Measurements from ENCODE around the gene VSIG10L. TPM values are rescaled to one million over a fixed set of nuclear protein-coding genes. Genes with fewer than 3 reads are reported as not detected.
A peak's percentile ranks its signal among the peaks of the same experiment; 100 is the strongest.

VSIG10L gene
- total and polyA plus RNA-seq, 4 donors: 2.6 to 12.7 (median 8.4) TPM

GRCh38 chr19:51318687-51319648 is 23.0 kb downstream of the VSIG10L start:
- H3K27me3 ChIP-seq (ENCODE audit: control insufficient read depth, insufficient read depth, low read length): no peaks in the 10 kb centered on the region

DNA sequence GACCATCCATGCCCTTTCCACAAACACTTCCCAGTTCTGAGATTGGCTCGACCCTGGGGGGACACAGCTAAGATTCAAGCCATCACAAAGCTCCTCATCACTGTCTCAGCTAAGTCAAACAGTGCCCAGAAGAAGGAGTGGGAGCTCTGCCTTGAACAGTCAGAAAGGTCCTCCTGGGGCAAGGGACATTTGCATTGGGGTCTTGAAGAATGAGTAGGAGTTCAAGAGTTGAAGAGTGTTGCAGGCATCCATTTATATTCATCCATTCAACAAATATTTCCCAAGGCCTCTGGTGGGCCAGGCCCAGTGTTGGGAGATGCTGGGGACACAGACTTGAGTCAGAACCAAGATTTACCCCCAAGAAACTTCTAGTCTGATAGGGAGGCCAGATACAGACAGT is 24.0 kb downstream of the VSIG10L start:
- H3K36me3 ChIP-seq (ENCODE audit: control insufficient read depth, insufficient read depth, low read length): peaks cover 23% of the 10 kb centered on the region
- H3K27ac ChIP-seq (ENCODE audit: low read depth, low read length): no peak overlapping the region
- WGBS (ENCODE audit: insufficient coverage): no CpG with 5 or more reads among the region's 1 CpG
- no peak overlapping the region for H3K4me3 ChIP-seq (ENCODE audit: low read depth, low read length)
- peaks cover 23% of the 10 kb centered on the region for H3K4me1 ChIP-seq (ENCODE audit: control insufficient read depth, insufficient read depth, low read length)
- H3K27me3 ChIP-seq (ENCODE audit: control insufficient read depth, insufficient read depth, low read length): no peaks in the 10 kb centered on the region
- no peak for DNase-seq (ENCODE audit: low read depth in 4 of 6, low spot score in 6 of 6)
- no peaks in the 10 kb centered on the region for H3K9me3 ChIP-seq (ENCODE audit: control insufficient read depth, insufficient read depth, low read length)

More at GRCh38 chr19:51318687-51319648, 23.0 kb downstream of the VSIG10L start:
- no peak overlapping the region for H3K4me3 ChIP-seq (ENCODE audit: low read depth, low read length)
- DNase-seq (ENCODE audit: low read depth in 4 of 6, low spot score in 6 of 6): peak in 2 of 6 donors; percentile 57 to 62
- H3K4me1 ChIP-seq (ENCODE audit: control insufficient read depth, insufficient read depth, low read length): peaks cover 24% of the 10 kb centered on the region
- H3K36me3 ChIP-seq (ENCODE audit: control insufficient read depth, insufficient read depth, low read length): peaks cover 30% of the 10 kb centered on the region
- H3K9me3 ChIP-seq (ENCODE audit: control insufficient read depth, insufficient read depth, low read length): no peaks in the 10 kb centered on the region
- WGBS (ENCODE audit: insufficient coverage): 42% methylated on average over 22 of the region's 23 CpGs
- no peak overlapping the region for H3K27ac ChIP-seq (ENCODE audit: low read depth, low read length)

GRCh38 chr19:51317376-51317775 is 24.6 kb downstream of the VSIG10L start:
- 84% methylated on average over 3 of the region's 3 CpGs for whole genome bisulfite sequencing (ENCODE audit: insufficient coverage)
- Histone ChIP-seq H3K36me3 (ENCODE audit: control insufficient read depth, insufficient read depth, low read length) (peaks cover 17% of the 10 kb centered on the region), H3K4me1 (ENCODE audit: control insufficient read depth, insufficient read depth, low read length) (peaks cover 29% of the 10 kb centered on the region), H3K4me3 (ENCODE audit: low read depth, low read length) (no peak overlapping the region), H3K9me3 (ENCODE audit: control insufficient read depth, insufficient read depth, low read length) (no peaks in the 10 kb centered on the region), H3K27me3 (ENCODE audit: control insufficient read depth, insufficient read depth, low read length) (no peaks in the 10 kb centered on the region), H3K27ac (ENCODE audit: low read depth, low read length) (no peak overlapping the region)
- DNase-seq (ENCODE audit: low read depth in 4 of 6, low spot score in 6 of 6): no peak

- no peak for DNase-seq (ENCODE audit: low read depth in 4 of 6, low spot score in 6 of 6)
- peaks cover 34% of the 10 kb centered on the region for H3K4me1 ChIP-seq (ENCODE audit: control insufficient read depth, insufficient read depth, low read length)
- H3K4me3 ChIP-seq (ENCODE audit: low read depth, low read length): no peak overlapping the region
- no peak overlapping the region for H3K27ac ChIP-seq (ENCODE audit: low read depth, low read length)
- 67% methylated on average over 6 of the region's 8 CpGs for WGBS (ENCODE audit: insufficient coverage)
- H3K9me3 ChIP-seq (ENCODE audit: control insufficient read depth, insufficient read depth, low read length): no peaks in the 10 kb centered on the region
- H3K27me3 ChIP-seq (ENCODE audit: control insufficient read depth, insufficient read depth, low read length): no peaks in the 10 kb centered on the region
- H3K36me3 ChIP-seq (ENCODE audit: control insufficient read depth, insufficient read depth, low read length): peaks cover 10% of the 10 kb centered on the region
Observed at GRCh38 chr19:51316688-51317087, 25.3 kb downstream of the VSIG10L start.

- 1% methylated on average over 41 of the region's 76 CpGs for WGBS (ENCODE audit: insufficient coverage)
- no peaks in the 10 kb centered on the region for H3K9me3 ChIP-seq (ENCODE audit: control insufficient read depth, insufficient read depth, low read length)
- peaks cover 3% of the 10 kb centered on the region for H3K36me3 ChIP-seq (ENCODE audit: control insufficient read depth, insufficient read depth, low read length)
- no peak within 1 kb of the TSS for H3K27ac ChIP-seq (ENCODE audit: low read depth, low read length)
- peaks cover 12% of the 10 kb centered on the region for H3K4me1 ChIP-seq (ENCODE audit: control insufficient read depth, insufficient read depth, low read length)
- peak in 5 of 6 donors; percentile 38 to 95 (median 65) for DNase-seq (ENCODE audit: low read depth in 4 of 6, low spot score in 6 of 6)
- no peaks in the 10 kb centered on the region for H3K27me3 ChIP-seq (ENCODE audit: control insufficient read depth, insufficient read depth, low read length)
- peak within 1 kb of the TSS; percentile 38 for H3K4me3 ChIP-seq (ENCODE audit: low read depth, low read length)
Observed at GRCh38 chr19:51311351-51312257, 30.3 kb downstream of the VSIG10L start, which contains the start of gene IGLON5. IGLON5 (plus strand) TSS chr19:51311644; CDS start chr19:51311848, 204 bp downstream.

DNA sequence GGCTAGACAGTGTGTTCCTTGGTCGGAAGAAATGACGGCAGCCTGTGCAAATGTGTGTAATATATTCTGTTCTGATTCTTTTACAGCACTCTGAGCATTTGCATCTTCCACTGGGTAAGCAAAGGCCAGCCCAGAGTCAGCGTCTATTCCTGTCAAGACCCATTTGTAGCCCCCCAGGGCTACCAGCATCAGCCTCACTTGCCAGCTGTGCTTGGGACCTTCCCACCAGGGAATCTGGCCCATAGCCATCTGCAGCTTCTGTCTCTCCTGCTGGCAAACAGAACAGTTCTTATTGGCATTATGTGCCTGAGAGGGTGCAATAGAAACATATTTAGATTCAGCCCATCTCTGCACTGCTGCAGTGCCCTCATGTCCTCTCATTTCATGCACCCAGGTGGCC is 36.5 kb downstream of the VSIG10L start:
- no peaks in the 10 kb centered on the region for H3K27me3 ChIP-seq (ENCODE audit: control insufficient read depth, insufficient read depth, low read length)

GRCh38 chr19:51301266-51301665 is 40.7 kb downstream of the VSIG10L start:
- no peaks in the 10 kb centered on the region for H3K27me3 ChIP-seq (ENCODE audit: control insufficient read depth, insufficient read depth, low read length)
- 83% methylated on average over 7 of the region's 7 CpGs for WGBS (ENCODE audit: insufficient coverage)
- H3K4me1 ChIP-seq (ENCODE audit: control insufficient read depth, insufficient read depth, low read length): no peaks in the 10 kb centered on the region
- H3K27ac ChIP-seq (ENCODE audit: low read depth, low read length): no peak overlapping the region
- H3K4me3 ChIP-seq (ENCODE audit: low read depth, low read length): no peak overlapping the region
- DNase-seq (ENCODE audit: low read depth in 4 of 6, low spot score in 6 of 6): no peak
- H3K9me3 ChIP-seq (ENCODE audit: control insufficient read depth, insufficient read depth, low read length): no peaks in the 10 kb centered on the region
- H3K36me3 ChIP-seq (ENCODE audit: control insufficient read depth, insufficient read depth, low read length): no peaks in the 10 kb centered on the region

More for the DNA sequence above, 36.5 kb downstream of the VSIG10L start:
- Histone ChIP-seq H3K4me1 (ENCODE audit: control insufficient read depth, insufficient read depth, low read length) (no peaks in the 10 kb centered on the region), H3K4me3 (ENCODE audit: low read depth, low read length) (no peak overlapping the region), H3K36me3 (ENCODE audit: control insufficient read depth, insufficient read depth, low read length) (no peaks in the 10 kb centered on the region), H3K9me3 (ENCODE audit: control insufficient read depth, insufficient read depth, low read length) (no peaks in the 10 kb centered on the region), H3K27ac (ENCODE audit: low read depth, low read length) (no peak overlapping the region)
- WGBS (ENCODE audit: insufficient coverage): 44% methylated on average over 3 of the region's 3 CpGs
- DNase-seq (ENCODE audit: low read depth in 4 of 6, low spot score in 6 of 6): no peak

DNA sequence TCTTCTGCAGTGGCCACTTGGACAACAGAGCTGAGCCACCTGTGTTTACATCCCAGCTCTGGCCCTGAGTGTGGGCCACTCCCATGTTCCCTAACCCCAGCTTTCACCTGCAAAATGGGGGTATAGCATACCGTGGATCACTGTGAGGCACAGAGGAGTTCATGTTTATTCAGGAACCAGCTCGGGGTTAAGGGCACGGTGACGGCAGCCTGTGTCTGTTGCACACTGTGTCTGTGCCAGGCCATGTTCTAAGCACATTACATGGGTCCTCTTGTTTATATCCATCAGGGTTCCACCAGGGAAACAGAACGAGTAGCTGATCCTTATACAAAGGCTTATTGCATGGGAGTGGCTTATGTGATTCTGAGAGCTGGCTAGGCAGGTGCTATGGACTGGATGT is 44.5 kb downstream of the VSIG10L start:
- Histone ChIP-seq H3K4me1 (ENCODE audit: control insufficient read depth, insufficient read depth, low read length) (peaks cover 17% of the 10 kb centered on the region), H3K27me3 (ENCODE audit: control insufficient read depth, insufficient read depth, low read length) (peaks cover 2% of the 10 kb centered on the region), H3K4me3 (ENCODE audit: low read depth, low read length) (no peak overlapping the region), H3K36me3 (ENCODE audit: control insufficient read depth, insufficient read depth, low read length) (no peaks in the 10 kb centered on the region), H3K9me3 (ENCODE audit: control insufficient read depth, insufficient read depth, low read length) (no peaks in the 10 kb centered on the region), H3K27ac (ENCODE audit: low read depth, low read length) (no peak overlapping the region)
- 64% methylated on average over 4 of the region's 5 CpGs for WGBS (ENCODE audit: insufficient coverage)
- no peak for DNase-seq (ENCODE audit: low read depth in 4 of 6, low spot score in 6 of 6)

DNA sequence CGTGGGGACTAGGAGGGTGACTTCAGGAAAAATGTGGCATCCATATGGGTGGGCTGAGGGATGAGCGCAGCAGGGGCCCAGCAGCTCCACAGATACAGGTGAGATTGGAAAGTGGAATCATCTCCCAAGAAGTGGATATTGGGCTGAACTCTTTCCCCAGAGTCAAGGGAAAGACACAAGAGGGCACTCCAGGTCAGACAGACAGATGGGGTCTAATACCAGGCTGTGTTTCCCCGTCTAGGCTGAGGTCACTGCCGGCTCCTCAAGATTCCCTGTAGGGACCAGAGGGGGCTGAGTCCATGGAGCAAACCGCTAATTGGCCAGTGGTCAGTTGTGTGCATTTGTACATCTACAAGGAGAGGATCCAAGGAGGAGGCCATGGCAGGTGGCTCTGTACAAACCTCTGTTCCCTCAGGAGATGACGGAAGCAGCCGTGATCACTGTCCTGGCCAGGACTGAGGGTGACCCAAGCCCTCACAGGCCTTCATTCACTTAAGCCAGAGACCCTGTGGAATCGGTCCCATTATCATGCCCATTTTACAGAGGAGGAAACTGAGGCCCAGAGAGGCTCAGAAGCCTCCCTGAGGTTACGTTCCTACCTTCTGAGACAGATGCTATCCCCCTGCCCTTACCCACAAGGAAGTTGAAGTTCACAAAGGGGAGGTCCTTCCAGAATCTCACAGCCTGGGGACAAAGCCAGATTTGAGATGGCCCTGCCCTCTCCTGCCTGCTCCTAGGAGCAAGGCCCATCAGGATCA is 45.4 kb downstream of the VSIG10L start:
- WGBS (ENCODE audit: insufficient coverage): 55% methylated on average over 8 of the region's 9 CpGs
- Histone ChIP-seq H3K4me1 (ENCODE audit: control insufficient read depth, insufficient read depth, low read length) (peaks cover 17% of the 10 kb centered on the region), H3K27ac (ENCODE audit: low read depth, low read length) (no peak overlapping the region), H3K9me3 (ENCODE audit: control insufficient read depth, insufficient read depth, low read length) (no peaks in the 10 kb centered on the region), H3K36me3 (ENCODE audit: control insufficient read depth, insufficient read depth, low read length) (no peaks in the 10 kb centered on the region), H3K27me3 (ENCODE audit: control insufficient read depth, insufficient read depth, low read length) (peaks cover 2% of the 10 kb centered on the region), H3K4me3 (ENCODE audit: low read depth, low read length) (no peak overlapping the region)
- DNase-seq (ENCODE audit: low read depth in 4 of 6, low spot score in 6 of 6): peak in 2 of 6 donors; percentile 9 to 17

Data from spinal cord (tissue), 10 donors.